A673 (cell line): ENCODE data around the gene LDB2. TPM values are rescaled to one million over a fixed set of nuclear protein-coding genes. Genes with fewer than 3 reads are reported as not detected.

Experiments used
- BruUV-seq: library from RNA; stranded (reverse); fragments of 400-500 nt; replicated peaks from 2 replicates; lab custom pipeline; 2021; lab: Mats Ljungman, UMichigan
- CTCF ChIA-PET: fragments of 300-600 bp; sonication (Branson Sonifier 250); formaldehyde crosslinking; loops from one replicate; lab custom pipeline; 2022; ENCODE audit warnings: antibody characterized with exemption; lab: Charles Lee
- POLR2A ChIA-PET: fragments of 300-600 bp; sonication (Branson Sonifier 250); formaldehyde crosslinking; loops from one replicate; lab custom pipeline; 2022; ENCODE audit warnings: antibody characterized with exemption; ENCODE audit not compliant: low non-redundant PET; lab: Charles Lee
- DNase-seq: peaks from one replicate; pipeline ENCODE4 v3.0.0-alpha.2; 2015; ENCODE audit warnings: low spot score
- H3K27ac ChIP-seq: fragments of 200-600 bp; sonication (generic); 2 replicates; pipeline ENCODE4 v1.5.1; 2016; ENCODE audit warnings: mixed run types, low read depth, mild to moderate bottlenecking, mixed read lengths, antibody characterized with exemption, low read length; ENCODE audit not compliant: poor library complexity, severe bottlenecking
- H3K27me3 ChIP-seq: fragments of 200-600 bp; sonication (generic); replicated peaks from 2 replicates; pipeline ENCODE4 v1.6.1; 2017; ENCODE audit warnings: mixed run types, low read depth, mild to moderate bottlenecking, mixed read lengths, antibody characterized with exemption, low read length; ENCODE audit not compliant: insufficient read depth, poor library complexity
- H3K36me3 ChIP-seq: fragments of 200-600 bp; sonication (generic); 2 replicates; pipeline ENCODE4 v1.6.1; 2016; ENCODE audit warnings: mixed run types, mild to moderate bottlenecking, mixed read lengths, antibody characterized with exemption, low read length; ENCODE audit not compliant: insufficient read depth, poor library complexity, severe bottlenecking
- H3K4me1 ChIP-seq: fragments of 200-600 bp; sonication (generic); 2 replicates; pipeline ENCODE4 v1.6.1; 2017; ENCODE audit warnings: mixed run types, mild to moderate bottlenecking, mixed read lengths, antibody characterized with exemption, low read length; ENCODE audit not compliant: insufficient read depth, poor library complexity, severe bottlenecking
- H3K4me3 ChIP-seq: fragments of 200-600 bp; sonication (generic); 2 replicates; pipeline ENCODE4 v1.5.1; 2016; ENCODE audit warnings: low read depth, mixed run types, mild to moderate bottlenecking, mixed read lengths, low read length; ENCODE audit not compliant: poor library complexity, severe bottlenecking
- H3K9me3 ChIP-seq: fragments of 200-600 bp; sonication (generic); 2 replicates; pipeline ENCODE4 v1.6.1; 2016; ENCODE audit warnings: mixed run types, low read depth, mild to moderate bottlenecking, mixed read lengths, antibody characterized with exemption, low read length; ENCODE audit not compliant: poor library complexity, severe bottlenecking
- EZH2 ChIP-seq: fragments of 200-600 bp; sonication (generic); IDR thresholded peaks from 2 replicates; pipeline ENCODE4 v1.6.1; 2017; ENCODE audit warnings: borderline replicate concordance, low read depth, mild to moderate bottlenecking, mixed read lengths, antibody characterized with exemption, low read length; ENCODE audit not compliant: poor library complexity, severe bottlenecking
- intact Hi-C: fragments of 100-400 bp; cut with micrococcal nuclease; formaldehyde crosslinking; loops from one replicate; pipeline ENCODE4 v1.10.0; 2022; ENCODE audit not compliant: unreplicated experiment
- total RNA-seq: library from RNA; stranded (reverse); gene quantifications from 2 replicates; pipeline ENCODE4 v1.2.3, GENCODE V29; 2021
- TF ChIP-seq, protein P1 (sequence below): fragments of 300-800, 200-600 bp; sonication (generic); conservative IDR thresholded peaks from 2 replicates; pipeline ENCODE4 v1.5.1; 2017; ENCODE audit warnings: low read depth, mild to moderate bottlenecking, antibody characterized with exemption, low read length, moderate library complexity, mixed read lengths

LDB2 gene
- total RNA-seq, 1 experiment from 2014 or later: 47.4 TPM

DNA sequence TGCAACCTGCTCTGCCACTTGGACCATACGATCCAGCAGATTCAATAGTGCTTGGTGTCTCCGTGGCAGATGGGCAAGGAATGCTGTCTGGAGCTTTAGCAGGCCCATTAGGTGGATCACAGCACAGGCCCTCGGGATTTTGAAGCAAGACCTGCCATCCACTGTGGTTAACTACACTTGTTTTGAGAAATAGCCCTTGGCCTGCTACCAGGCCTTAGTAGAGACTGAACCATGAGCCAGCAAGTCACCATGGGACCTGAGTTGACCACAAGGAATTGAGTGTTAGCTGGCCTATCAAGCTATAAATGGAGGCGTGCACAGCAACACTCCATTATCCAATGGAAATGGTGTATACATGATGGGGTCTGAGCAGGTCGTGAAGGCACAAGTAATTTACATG, 14.5 kb upstream of the LDB2 start:
- H3K27ac ChIP-seq: no peak overlapping the region
- POLR2A ChIA-PET: no interaction called here
- H3K4me3 ChIP-seq: no peak overlapping the region
- no peaks in the 10 kb centered on the region for H3K4me1 ChIP-seq
- no peaks in the 10 kb centered on the region for H3K9me3 ChIP-seq
- no peaks in the 10 kb centered on the region for H3K27me3 ChIP-seq
- no peak for DNase-seq
- CTCF ChIA-PET: no interaction called here
- intact Hi-C loops: loop anchor here (5.0 to 10.0 kb wide), 3 partner anchors 116 to 618 kb away; no protein-coding TSS in a partner anchor
- no peak for TF ChIP-seq EZH2
- TF ChIP-seq, protein P1, sequence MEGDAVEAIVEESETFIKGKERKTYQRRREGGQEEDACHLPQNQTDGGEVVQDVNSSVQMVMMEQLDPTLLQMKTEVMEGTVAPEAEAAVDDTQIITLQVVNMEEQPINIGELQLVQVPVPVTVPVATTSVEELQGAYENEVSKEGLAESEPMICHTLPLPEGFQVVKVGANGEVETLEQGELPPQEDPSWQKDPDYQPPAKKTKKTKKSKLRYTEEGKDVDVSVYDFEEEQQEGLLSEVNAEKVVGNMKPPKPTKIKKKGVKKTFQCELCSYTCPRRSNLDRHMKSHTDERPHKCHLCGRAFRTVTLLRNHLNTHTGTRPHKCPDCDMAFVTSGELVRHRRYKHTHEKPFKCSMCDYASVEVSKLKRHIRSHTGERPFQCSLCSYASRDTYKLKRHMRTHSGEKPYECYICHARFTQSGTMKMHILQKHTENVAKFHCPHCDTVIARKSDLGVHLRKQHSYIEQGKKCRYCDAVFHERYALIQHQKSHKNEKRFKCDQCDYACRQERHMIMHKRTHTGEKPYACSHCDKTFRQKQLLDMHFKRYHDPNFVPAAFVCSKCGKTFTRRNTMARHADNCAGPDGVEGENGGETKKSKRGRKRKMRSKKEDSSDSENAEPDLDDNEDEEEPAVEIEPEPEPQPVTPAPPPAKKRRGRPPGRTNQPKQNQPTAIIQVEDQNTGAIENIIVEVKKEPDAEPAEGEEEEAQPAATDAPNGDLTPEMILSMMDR: no peak
- BruUV-seq: no TSS peak
- H3K36me3 ChIP-seq: no peaks in the 10 kb centered on the region

DNA sequence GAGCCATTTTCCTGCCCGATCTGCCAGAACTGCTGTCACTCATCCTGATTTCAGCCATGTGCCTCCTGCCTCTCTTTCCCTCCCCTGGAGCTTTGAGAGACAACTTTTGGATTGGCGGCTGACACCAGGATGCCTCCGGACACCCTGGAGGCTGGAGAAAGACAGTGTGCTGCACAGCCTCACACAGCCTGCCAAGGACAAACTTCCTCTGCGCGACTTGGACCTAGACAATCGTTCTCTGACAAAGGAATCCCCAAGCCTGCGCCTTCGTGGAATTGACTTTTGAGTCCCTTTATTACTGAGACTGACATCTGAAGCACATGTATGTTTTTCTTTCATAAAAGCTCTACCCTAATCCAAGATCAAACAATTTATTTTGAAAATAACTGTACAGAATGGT, 10.8 kb upstream of the LDB2 start:
- Histone ChIP-seq H3K4me3 (no peak overlapping the region), H3K27ac (no peak overlapping the region), H3K36me3 (no peaks in the 10 kb centered on the region), H3K27me3 (no peaks in the 10 kb centered on the region), H3K4me1 (no peaks in the 10 kb centered on the region), H3K9me3 (no peaks in the 10 kb centered on the region)
- no peak for DNase-seq
- TF ChIP-seq, protein P1: no peak
- no peak for TF ChIP-seq EZH2
- ChIA-PET CTCF (no interaction called here), POLR2A (no interaction called here)
- BruUV-seq: no TSS peak
- intact Hi-C loops: no loop called here

- H3K4me3 ChIP-seq: no peak overlapping the region
- ChIA-PET POLR2A (no interaction called here), CTCF (no interaction called here)
- TF ChIP-seq, protein P1: no peak
- no peak for TF ChIP-seq EZH2
- no peak for DNase-seq
- no TSS peak for BruUV-seq
- H3K36me3 ChIP-seq: no peaks in the 10 kb centered on the region
- H3K9me3 ChIP-seq: no peaks in the 10 kb centered on the region
- H3K4me1 ChIP-seq: no peaks in the 10 kb centered on the region
- H3K27me3 ChIP-seq: no peaks in the 10 kb centered on the region
- no peak overlapping the region for H3K27ac ChIP-seq
- intact Hi-C loops: no loop called here
Measured at GRCh38 chr4:16908377-16909021, 10.1 kb upstream of the LDB2 start.
